Type B pancreatic cell (in vitro differentiated cells): ENCODE results near the gene CHTOP. TPM values are rescaled to one million over a fixed set of nuclear protein-coding genes. Genes with fewer than 3 reads are reported as not detected.
"Not testable (repeated sequence)": the region's sequence is repeated elsewhere in the genome, so short reads cannot be mapped to it uniquely, and the experiment has no call there.

Experiments
- DNase-seq: peaks from one replicate; pipeline ENCODE4 v3.0.0; 2021; ENCODE audit warnings: mixed read lengths; ENCODE audit not compliant: unreplicated experiment; ENCODE audit errors: extremely low spot score
- H3K27ac Mint-ChIP-seq: 2 replicates; pipeline ENCODE4 v1.8.0; 2021; ENCODE audit warnings: mild to moderate bottlenecking, mixed read lengths
- H3K27me3 Mint-ChIP-seq: 2 replicates; pipeline ENCODE4 v1.8.0; 2021; ENCODE audit warnings: mixed read lengths
- H3K36me3 Mint-ChIP-seq: 2 replicates; pipeline ENCODE4 v1.8.0; 2021; ENCODE audit warnings: mixed read lengths
- H3K4me1 Mint-ChIP-seq: one replicate; pipeline ENCODE4 v1.8.0; 2021; ENCODE audit warnings: mixed read lengths; ENCODE audit not compliant: unreplicated experiment
- H3K4me3 Mint-ChIP-seq: 2 replicates; pipeline ENCODE4 v1.8.0; 2021; ENCODE audit warnings: mild to moderate bottlenecking, mixed read lengths
- H3K9me3 Mint-ChIP-seq: 2 replicates; pipeline ENCODE4 v1.8.0; 2021; ENCODE audit warnings: mixed read lengths
- CTCF ChIP-seq: fragments of 200-600 bp; sonication (generic); conservative IDR thresholded peaks from 2 replicates; pipeline ENCODE4 v1.5.0; 2021; ENCODE audit warnings: antibody characterized with exemption, mild to moderate bottlenecking
- total RNA-seq: library from RNA; stranded (reverse); gene quantifications from 2 replicates; pipeline ENCODE4 v1.2.1, GENCODE V29; 2021; ENCODE audit warnings: low replicate concordance

The CHTOP gene
- total RNA-seq, 1 donor from 2014 or later: 108 TPM

DNA sequence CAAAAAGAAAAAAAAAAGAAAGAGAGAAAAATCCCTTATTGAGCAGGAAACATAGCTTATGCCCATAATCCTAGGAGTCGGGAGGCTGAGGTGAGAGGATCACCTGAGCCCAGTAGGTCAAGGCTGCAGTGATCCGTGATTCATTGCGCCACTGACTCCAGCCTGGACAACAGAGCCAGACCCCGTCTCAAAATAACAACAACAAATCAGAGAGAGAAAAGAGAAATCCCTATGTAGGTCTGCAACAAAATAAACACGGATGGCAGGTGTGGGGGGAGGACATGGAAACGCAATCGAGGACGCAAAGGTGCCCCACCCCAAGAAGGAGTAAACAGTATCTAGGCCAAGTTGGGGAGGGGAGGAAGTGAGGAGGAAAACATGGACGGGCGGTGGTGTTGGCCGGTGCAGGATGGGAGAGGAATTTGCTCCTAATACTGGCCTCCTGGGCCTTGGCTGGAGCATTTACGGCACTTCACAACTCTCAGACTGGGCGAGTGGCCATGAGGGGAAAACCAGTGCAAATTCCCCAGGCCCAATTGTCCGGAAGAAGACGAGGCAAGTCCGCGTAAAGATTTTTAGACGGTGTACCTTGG lies 609 bp upstream of the CHTOP start:
- Mint-ChIP-seq H3K36me3 (peaks cover 28% of the 10 kb centered on the region), H3K4me1 (peaks cover 30% of the 10 kb centered on the region), H3K4me3 (peak overlapping the region; percentile 99), H3K9me3 (peaks cover 3% of the 10 kb centered on the region), H3K27me3 (no peaks in the 10 kb centered on the region), H3K27ac (peak overlapping the region; percentile 100)
- no peak for DNase-seq
- no peak for TF ChIP-seq CTCF

DNA sequence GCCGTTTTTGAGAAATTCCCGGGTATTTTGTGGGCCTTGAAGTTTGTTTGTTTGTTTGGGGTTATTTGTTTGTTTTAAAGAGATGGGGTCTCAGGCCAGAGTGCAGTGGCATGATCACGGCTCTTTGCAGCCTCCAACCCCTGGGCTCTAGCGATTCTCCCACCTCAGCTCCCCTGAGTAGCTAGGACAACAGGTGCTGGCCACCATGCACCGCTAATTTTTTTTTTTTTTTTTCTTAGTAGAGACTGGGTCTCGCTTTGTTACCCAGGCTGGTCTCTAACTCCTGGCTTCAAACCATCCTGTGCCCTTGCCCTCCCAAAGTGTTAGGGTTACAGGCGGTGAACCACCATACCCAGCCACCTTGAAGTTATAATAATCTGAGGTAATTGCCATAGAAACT lies 2.0 kb downstream of the CHTOP start:
- H3K4me1 Mint-ChIP-seq: peaks cover 27% of the 10 kb centered on the region
- no peaks in the 10 kb centered on the region for H3K27me3 Mint-ChIP-seq
- H3K9me3 Mint-ChIP-seq: peaks cover 3% of the 10 kb centered on the region
- no peak for TF ChIP-seq CTCF
- DNase-seq: no peak
- H3K4me3 Mint-ChIP-seq: peak overlapping the region; percentile 80
- H3K36me3 Mint-ChIP-seq: peaks cover 29% of the 10 kb centered on the region
- H3K27ac Mint-ChIP-seq: peak overlapping the region; percentile 39

DNA sequence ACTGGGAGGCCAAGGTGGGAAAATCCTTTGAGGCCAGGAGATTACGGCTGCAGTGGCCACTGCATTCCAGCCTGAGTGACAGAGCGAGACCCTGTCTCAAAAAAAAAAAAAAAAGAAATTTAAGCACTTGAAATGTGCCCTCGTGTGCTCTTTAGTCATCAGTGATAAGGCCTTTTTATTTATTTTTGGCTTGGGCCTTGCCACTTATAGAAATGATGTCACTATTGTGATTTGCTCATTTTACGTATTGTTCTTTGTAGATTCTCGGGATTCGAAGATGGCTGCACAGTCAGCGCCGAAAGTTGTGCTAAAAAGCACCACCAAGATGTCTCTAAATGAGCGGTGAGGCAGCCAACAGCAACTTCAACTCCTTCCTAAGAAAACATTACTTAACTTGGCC lies 2.4 kb downstream of the CHTOP start:
- peak overlapping the region; percentile 80 for H3K4me3 Mint-ChIP-seq
- no peaks in the 10 kb centered on the region for H3K27me3 Mint-ChIP-seq
- H3K9me3 Mint-ChIP-seq: peaks cover 3% of the 10 kb centered on the region
- H3K27ac Mint-ChIP-seq: peak overlapping the region; percentile 34
- DNase-seq: no peak
- TF ChIP-seq CTCF: no peak
- peaks cover 27% of the 10 kb centered on the region for H3K4me1 Mint-ChIP-seq
- H3K36me3 Mint-ChIP-seq: peaks cover 34% of the 10 kb centered on the region

GRCh38 chr1:153638261-153638660 lies 4.4 kb downstream of the CHTOP start:
- Mint-ChIP-seq H3K27ac (no peak overlapping the region), H3K36me3 (peaks cover 41% of the 10 kb centered on the region), H3K4me1 (peaks cover 20% of the 10 kb centered on the region), H3K9me3 (no peaks in the 10 kb centered on the region), H3K27me3 (no peaks in the 10 kb centered on the region), H3K4me3 (no peak overlapping the region)
- no peak for DNase-seq
- TF ChIP-seq CTCF: no peak

- Mint-ChIP-seq H3K9me3 (no peaks in the 10 kb centered on the region), H3K4me1 (peaks cover 13% of the 10 kb centered on the region), H3K27me3 (no peaks in the 10 kb centered on the region), H3K27ac (no peak overlapping the region), H3K4me3 (no peak overlapping the region), H3K36me3 (peaks cover 42% of the 10 kb centered on the region)
- TF ChIP-seq CTCF: no peak
- no peak for DNase-seq
These were observed 5.4 kb downstream of the CHTOP start for GRCh38 chr1:153639280-153639679.

DNA sequence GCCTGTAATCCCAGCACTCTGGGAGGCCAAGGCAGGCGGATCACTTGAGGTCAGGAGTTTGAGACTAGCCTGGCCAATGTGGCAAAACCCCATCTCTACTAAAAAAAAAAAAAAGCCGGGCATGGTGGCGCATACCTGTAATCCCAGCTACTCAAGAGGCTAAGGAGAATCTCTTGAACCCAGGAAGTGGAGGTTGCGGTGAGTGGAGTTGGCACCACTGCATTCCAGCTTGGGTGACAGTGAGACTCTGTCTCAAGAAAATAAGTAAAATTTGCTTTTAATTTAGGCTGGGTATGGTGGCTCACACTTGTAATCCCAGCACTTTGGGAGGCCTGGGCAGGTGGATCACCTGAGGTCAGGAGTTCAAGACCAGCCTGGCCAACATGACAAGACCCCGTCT lies 6.3 kb downstream of the CHTOP start:
- H3K4me3 Mint-ChIP-seq, H3K27ac Mint-ChIP-seq, H3K27me3 Mint-ChIP-seq, H3K9me3 Mint-ChIP-seq, H3K4me1 Mint-ChIP-seq, DNase-seq: not testable (repeated sequence)
- peaks cover 45% of the 10 kb centered on the region for H3K36me3 Mint-ChIP-seq
